Glomerular visceral epithelial cell (primary cell): ENCODE measurements around the gene MTHFSD.

Source experiments
- DNase-seq: peaks from one replicate; pipeline ENCODE4 v3.0.0-alpha.2; 2016; ENCODE audit errors: extremely low spot score

MTHFSD gene

DNA sequence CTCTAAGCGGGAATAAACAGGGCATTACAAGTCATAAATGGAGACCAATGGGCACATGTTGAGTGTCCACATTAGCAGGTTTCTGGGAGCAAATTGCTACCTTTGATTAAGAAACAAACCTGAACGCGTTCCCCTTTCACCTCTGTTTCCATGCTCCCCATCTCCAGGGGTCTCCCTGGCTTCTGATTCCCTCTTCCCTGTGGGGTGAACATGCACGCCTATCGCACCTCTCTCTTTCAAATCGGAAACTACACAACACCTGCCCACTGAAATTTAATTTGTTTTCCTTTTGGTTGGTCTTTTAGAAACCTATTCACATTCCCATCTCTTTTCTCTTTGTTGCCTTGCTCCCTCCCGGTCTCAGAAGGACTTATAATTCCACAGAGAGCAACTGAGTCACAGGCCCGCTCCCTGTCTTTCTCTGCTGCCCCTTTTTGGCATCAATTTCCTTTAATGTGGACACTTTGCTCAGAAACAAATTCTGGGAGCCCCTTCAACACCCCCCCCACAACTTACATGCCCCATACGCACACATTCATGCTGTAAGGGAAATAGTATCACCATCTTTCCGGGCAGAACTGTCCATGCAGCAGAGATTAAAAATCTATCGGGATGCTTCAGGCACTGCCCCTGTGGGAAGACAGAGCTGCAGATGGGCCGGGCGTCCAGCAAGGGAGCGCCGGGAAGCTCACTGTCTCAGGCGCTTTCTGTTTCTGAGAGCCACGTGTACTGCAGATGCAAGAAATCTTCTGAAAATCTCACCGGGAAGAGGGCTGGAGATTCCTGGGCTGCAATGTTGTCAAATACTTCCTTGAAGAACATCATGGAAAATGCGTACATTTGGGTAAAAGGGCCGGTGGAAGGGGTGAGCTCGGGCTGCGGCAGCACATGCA lies 51.9 kb downstream of the MTHFSD start:
- no peak for DNase-seq

DNA sequence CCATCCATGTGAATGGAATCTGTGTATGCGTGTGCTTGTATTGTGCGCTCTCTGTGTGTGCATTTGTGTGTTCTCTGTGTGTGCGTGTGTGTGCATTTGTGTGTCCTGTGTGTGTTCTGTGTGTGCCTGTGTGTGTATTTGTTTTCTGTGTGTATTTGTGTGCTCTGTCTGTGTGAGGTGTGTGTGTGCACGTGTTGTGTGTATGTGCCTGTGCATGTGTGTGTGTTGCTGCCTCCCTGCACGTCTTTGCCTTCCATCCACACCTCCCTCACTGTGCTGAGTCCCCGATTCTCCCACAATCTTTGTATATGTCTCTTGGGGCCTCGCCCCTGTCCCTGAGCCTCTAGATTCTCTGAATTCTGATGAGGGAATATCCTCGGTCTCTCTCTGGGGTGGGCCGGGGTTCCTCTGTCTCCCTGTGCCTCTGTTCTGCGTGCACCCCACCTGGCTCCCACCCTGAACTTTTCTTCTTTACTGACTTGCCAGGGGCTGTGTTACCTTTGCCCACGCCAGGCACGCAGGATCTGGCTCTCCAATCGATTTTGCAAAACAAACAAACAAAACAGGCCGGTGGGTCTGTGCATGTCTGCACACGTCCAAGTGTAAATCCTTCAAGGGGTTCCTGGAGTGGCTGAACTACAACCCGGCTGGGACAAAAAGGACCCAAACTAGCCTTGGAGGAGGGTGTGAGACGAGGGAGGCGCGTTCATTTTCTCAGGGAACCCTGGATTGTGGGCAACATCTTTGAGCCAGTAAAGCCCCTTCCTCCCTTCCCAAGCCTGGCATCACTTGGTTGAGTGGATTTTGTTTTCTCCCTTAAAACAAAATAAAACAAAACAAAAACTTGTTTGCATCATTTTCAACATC lies 52.8 kb downstream of the MTHFSD start:
- DNase-seq = no peak

DNA sequence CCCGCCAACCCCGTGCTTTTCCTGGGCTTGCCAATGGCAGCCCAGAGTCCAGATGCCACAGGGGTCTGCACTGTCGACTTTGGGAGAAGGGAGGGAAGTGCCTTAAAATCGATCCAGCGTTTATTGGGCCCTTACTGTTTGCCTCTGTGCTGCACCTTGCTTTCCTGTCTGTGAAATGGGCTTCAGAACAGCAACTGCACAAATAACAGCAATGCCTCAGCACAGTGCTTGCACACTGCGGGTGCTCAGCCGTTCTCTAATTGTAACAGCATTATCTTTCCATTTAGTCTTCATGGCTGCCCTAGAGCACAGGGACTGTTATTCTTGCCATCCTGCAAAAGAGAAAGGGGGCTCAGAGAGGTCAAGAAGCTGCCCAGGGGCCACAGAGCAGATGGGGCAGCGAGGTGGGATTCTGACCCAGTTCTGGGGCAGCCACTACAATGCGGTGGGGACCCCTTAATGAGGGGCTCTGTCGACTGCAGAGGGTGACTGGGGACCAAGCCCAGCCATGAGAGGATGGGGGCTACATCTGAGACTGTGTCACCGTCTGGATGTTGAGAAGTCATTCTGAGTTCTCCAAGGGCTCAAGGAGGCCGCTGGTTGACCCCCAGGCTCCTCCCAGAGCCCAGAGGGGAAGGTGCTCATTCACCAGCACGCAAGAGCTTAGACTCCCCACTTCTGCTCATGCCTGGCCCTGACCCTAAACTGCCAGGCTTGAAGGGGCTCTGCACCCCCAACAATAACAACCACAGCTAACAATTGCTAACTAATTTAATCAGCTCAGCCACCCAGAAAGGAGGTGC lies 54.1 kb downstream of the MTHFSD start:
- no peak for DNase-seq

DNA sequence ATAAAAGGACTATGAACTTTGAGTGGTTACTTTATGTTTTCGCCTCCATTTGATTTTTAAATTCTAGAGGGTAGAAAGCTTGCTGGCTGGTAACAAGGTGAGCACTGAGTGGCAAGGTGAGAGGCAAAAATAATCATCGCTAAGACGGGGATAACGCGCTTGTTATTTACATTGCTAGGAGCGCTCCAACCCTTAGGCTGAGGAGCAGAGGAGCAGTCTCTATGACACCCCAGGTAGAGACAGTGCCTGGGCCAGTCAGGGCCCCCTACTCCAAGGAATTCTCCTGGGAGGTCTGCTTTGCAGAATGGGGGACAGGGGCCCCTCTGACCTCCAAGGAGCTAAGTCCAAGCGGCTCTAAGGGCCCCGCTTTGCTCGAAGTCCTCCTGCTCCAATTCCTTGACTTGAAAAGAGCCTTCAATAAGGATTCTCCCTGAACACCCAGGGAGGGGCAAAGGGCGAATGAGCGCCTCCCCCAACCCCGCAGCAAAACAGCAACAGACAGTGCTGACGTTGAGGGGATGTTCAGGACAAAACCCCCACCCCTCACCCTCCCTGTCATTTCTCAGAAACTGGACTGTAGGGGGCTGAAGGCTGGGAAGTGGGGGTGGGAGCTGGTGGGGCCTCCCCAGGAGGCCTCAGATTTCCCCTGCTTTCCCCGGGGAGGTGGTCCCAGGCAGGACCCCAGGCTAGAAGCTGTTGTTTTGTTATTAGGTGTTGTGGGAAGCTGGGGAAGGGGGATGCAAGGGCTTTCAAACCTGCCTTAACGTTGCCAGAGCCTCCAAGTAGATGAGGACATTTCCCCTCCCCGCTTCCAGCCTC lies 54.9 kb downstream of the MTHFSD start:
- DNase-seq = no peak

DNA sequence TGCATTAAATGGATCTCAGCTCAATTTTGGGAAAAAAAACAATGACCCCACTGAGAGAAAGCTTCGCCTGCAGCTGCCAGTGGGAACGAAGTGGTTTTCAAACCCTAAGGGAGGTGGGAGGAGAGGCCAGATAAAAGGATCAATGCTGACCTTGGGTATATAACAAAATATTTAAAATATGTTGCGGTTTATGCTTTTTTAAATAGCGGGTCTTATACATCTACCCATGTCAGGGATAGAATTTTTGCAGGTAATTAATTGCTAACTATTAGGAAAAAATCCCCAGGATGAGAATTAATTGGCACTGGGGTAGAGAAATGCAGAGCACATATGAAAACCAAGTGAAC lies 55.6 kb downstream of the MTHFSD start:
- DNase-seq = no peak

DNA sequence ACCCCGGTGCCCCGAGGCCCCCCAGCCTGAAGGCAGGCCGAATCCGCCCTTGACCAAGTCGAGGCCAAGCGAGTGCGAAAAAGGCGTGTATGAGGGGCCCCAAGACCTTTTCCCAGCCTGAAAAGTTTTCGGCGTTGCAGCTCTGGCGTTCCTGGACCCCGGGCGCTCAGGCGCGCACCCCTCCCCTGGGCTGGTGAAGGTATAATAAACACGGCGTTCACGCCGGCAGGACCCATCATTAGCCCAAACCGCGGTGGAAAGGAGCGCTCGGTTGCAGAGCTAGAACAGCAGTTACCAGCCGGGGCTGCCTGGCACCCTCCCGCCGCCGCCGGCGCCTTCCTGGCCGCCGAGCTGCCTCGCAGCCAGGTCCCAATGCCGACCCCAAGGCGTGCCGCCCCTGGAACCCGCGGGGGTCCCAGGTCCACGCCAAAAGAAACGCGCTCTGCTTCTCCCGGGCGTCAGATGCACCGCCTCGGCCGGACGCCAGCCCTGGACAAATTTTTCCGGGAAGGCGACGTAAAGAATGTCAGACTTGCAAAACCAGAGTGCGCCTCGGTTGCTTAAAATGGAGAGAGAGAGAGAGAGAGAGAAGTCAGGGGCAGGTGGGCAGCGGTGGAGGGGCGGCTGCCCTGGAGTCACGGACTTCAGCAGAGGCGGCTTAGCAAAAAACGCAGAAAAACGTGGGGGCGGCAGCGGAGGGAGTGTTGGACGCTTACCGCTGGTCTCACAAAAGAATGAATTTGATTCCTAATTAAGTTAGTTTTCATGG lies 56.2 kb downstream of the MTHFSD start:
- no peak for DNase-seq

DNA sequence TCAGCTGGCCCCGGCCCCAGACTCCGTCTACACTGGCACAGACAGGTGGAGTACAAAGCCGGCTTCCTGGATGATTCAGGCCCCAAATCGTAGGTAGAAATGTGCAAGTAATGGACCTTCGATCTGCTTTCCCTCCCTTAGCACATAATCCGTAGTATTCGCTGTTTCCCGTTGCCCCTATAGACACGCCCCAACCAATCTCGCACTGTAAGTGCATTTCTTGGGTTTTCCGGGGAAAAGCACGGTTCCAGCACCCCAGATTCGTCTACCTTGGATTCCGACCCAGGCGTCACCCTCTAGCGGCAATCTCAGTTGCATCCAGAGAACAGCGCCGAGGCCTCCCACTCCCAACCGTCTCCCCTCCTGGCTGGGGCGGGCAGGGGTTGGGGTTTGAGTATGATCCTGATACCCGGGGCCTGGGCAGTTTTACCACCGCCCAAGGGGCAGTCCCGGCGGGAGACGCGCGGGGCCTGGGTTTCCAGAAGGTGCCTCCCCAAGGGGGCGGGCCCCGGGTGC lies 56.8 kb downstream of the MTHFSD start:
- DNase-seq = no peak

DNA sequence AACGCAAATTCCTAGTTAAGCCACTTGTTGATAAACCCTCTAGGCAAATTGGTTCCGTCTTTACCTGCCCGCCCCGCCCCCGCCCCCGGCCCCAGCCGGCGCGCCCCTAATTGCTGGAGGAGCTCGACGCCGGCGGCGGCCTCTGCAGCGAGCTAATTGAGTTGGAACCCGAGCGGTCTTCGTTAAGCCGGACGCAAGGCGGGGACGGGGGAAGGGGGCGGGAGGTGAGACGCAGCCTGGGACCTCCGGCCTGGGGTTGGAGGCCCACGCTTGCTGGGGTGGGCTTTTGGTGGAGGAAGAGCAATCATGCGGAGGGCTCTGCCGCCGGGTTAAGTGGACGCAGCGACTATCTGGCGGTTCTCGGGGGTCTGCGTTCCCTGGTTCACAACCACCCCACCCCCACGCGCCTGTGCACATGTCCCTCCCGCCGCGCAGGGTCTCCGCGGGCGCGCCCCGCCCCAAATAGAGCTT lies 57.4 kb downstream of the MTHFSD start:
- no peak for DNase-seq

DNA sequence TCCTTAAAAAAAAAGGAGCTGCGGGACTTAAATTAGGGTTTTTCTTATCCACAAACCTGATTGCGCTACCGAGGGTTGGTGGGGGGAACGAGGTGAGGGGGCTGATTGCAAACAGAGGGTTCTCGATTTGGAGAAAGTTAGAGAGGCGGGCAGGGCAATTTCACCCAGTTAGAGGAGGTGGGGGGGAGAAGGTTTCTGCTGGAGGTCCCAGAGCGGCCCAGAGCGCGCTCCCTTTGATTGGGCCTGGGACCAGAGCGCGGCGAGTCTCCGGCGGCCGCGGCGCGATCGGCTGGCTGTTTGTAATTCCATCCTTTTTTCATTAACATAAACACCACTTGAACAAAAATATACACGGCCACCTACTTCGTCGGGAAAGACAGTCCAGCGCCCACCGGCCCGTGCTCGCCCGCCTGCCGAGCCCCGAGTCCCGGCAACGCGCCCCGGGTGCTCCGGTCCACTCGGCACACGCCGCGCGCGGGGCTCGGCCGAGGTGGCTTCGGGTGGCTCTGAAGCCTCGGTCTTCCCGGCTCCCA lies 58.0 kb downstream of the MTHFSD start:
- DNase-seq = no peak

DNA sequence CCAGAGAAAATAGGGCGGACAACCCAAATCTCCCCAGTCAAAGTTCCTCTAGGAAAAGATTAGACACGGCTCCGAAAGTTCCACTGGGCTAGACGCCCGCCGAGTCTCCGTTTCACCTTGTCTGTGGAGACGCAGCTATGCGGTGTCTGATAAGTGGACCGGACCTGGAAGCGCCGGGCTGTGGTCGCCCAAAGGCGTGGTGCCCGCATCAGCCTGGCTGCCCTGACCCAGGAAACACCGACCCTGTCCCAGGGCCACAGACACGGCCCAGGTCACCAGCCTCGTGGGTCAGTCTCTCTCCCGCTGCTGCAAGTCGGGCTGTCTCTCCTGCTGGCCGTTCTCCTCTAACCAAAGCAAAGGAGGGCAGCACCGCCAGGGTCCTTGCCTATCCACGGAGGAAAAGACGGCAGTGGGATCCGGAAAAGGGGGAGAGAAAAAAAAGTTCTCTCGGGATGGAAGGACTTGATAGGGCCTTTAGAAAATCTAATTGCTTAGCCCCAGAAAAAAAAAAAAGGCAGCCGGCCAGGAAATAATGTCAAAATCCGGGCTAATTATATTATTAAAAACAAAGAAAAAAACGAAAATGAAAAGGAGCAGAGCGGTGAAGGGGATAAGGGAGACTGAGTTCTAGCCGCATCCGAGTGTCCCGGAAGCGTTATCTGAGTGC lies 58.6 kb downstream of the MTHFSD start:
- no peak for DNase-seq

DNA sequence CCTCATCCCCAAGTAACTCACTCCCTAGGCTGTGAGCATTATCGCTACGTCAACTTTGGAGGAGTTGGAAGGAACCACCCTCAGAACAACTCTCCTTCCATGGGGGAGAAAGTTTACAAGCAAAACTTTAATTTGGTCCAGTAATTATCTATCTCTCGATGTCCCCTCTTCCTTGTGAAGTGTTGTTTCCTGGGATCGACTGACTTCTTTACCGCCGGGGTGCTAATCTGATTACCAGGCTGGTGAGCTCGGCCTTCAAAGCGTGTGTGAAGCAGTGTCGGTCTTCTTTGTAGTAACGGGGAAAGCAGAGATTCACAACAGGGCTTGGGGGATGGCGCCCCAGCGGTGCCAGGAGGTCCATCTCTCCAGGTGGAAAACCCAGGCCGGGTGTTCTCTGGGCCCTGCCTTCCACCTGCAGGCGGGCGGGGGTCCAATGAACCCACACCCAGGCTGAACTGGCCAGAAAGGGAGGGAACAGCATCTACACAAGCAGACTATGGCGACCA lies 59.2 kb downstream of the MTHFSD start:
- DNase-seq = no peak

DNA sequence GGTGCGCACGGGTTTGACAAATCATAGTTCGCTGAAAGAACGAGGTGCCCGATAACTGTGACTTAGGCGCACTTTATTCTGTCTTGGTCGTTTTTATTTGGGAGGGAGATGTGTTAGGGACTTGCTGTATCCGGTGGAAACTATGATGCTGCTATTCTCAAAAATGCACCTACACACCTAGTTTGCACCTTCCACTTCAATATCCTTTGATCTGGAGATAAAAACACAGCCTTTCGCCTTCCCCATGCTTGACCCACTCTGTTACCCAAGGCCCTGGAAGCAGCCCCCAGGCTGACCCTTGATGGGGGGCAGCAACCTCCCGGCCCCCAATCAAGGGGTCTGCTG lies 59.7 kb downstream of the MTHFSD start:
- no peak for DNase-seq

DNA sequence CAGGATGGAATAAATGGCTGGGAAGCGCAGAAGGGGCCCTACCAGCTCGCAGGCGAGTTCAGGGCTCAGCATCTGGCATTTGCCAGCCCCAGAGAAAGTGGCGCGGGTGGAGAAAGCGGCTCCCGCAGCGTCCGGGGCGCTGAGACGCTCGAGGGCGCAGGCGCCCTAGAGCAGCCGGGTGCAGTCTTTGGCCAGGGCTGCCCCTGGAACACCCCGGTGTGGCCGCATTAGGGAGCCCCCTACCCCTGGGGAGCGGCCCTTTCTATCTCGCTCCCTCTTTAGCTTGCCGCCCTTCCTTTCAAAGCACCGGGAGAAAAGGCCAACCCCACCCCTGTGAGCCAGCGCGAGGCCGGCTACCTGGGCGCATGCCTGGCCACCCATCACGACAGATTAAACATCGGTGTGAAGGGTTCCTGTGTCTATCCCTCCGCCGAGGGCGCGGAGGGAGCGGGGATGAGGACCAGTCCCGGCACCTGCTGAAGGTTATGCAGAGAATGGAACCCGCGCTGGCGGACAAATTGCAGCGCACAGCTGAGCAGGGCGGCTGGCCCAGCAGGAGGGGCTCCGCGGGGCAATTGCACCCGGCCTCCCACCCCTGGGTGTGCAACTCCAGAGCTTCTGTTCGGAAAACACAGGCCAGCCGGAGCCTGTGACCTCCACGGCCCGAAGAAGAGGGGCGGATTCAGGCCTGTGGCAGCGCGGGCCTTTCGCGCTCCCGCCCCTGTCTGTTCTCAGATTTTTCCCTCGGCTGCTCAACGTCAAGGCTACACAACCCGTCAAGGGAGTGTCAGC lies 60.3 kb downstream of the MTHFSD start:
- DNase-seq = no peak

DNA sequence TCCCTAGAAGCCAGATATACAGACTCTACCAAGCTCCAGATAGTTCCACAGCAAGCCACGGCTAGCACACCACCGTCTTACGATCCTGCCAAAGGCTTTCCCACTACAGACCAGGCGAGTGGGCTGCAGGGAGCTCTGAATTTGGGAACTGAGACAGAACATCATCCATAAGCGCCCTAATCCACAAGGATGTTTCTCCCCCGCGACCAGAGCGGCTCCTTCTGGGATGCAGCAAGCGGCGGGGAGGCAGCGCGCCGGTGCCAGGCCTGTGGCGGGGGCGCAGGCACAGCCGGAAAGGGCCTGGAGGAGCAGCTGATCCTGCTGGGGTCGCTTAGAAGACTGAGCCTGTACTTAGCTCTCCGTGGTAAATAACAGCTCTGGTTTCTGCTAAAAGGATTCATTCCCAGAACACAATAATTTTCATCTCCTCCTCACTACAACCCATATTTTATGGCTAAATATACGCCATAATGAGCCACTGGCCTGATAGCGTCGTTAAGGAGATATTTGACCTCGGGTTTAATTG lies 60.9 kb downstream of the MTHFSD start:
- no peak for DNase-seq

DNA sequence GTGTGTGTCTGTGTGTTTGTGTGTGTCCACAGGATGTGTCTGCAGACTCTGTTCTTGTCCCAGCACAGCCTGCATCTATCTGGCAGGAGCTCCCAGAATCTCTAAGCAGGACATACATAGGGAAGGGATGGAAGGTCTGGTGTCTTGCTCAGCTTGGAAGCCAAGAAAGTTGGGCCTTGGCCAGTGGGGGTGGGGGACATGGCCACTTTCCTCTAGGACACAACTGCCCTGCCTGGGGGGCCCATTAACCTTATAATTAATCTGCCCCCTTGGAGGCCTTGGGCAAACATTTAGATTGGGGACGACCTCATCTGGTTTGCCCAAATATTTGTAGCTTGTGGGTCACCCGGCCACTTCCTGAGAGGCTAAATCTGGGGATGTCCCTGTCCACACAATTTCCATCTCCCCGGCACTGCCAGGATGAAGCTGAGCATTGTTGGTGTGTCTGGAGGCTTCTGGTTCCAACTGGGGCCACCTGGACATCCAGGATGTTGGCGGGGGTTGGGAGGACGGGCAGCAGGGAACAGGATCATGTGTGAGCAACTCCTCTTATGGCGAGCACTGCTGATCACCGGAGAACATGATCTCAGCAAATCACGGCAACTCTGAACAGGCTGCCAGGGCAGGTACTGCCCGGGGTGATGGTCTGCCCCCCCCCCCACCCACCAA lies 61.9 kb downstream of the MTHFSD start:
- DNase-seq = no peak

DNA sequence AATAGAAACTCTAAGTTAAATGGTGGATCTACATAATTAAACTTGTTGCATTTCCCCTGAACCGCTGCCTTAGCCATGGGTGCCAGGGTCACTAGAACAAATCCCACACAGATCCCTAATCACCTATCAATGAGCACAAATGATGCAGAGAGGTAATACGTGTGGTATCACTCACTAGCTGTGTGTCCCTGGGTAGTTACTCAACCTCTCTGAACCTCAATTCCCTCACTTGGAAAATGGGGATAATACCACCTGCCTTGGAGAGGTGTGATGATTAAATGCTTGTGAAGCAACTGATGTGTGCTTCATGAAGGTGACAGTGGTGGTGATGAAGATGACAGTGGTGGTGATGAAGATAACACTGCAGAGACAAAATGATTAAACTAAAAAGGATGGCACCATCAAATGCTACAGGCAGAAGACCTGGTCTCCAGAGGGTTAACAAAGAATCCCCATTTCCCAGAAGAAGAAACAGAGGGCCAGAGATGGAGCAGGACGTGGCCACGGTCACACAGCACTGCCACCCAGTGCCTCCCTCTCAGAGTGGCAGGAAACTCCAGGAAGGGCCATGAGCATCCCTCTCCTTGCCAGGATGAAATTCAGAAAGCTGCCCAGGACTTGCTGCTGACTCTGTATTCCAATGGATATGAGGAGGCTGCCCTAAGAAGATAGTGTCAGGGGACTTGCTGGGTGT lies 62.6 kb downstream of the MTHFSD start:
- DNase-seq = no peak

DNA sequence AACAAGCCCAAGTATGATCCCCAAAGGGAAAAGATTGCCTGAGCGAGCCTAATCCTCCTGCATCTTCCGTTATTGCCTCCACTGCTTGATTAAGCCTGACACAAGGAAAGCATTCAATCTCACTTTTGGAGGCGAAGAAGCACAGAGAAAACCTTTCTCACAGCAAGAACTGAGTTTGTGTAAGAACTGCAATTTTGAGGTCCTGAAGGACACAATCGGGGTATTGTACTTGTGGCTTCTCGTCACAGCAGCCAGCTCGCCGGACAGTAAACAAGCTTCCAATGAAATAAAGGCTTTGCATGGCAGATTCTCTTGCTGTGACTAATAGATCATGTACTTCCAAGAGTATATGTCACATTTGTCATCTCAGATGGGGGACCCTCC lies 63.4 kb downstream of the MTHFSD start:
- no peak for DNase-seq
